NCI-H2081 treated with DMSO at 0.1 percent for 48 hours (cell line): Measurements from ENCODE around the gene SPX.

Source experiments
- DNase-seq: peaks from one replicate; lab custom pipeline; 2025; lab: John Stamatoyannopoulos, UW

Gene SPX

GRCh38 chr12:21580748-21581516, 54.8 kb downstream of the SPX start:
- no peak for DNase-seq
